OCI-LY3 (cell line): ENCODE data around the gene ZNF618.

Experiments used
- EZH2phosphoT487 ChIP-seq: fragments of 200-600 bp; shearing (Covaris generic); IDR thresholded peaks from 2 replicates; pipeline ENCODE4 v1.6.1; 2018; ENCODE audit warnings: antibody characterized with exemption, mixed run types, low read depth
- TF ChIP-seq, protein P1 (sequence below): fragments of 200-600, 300-600 bp; sonication (generic); IDR thresholded peaks from 2 replicates; pipeline ENCODE4 v1.5.1; 2014; ENCODE audit warnings: antibody characterized with exemption, low read length, low read depth

GRCh38 chr9:114037961-114038723 is 162.0 kb downstream of the ZNF618 start:
- TF ChIP-seq, protein P1, sequence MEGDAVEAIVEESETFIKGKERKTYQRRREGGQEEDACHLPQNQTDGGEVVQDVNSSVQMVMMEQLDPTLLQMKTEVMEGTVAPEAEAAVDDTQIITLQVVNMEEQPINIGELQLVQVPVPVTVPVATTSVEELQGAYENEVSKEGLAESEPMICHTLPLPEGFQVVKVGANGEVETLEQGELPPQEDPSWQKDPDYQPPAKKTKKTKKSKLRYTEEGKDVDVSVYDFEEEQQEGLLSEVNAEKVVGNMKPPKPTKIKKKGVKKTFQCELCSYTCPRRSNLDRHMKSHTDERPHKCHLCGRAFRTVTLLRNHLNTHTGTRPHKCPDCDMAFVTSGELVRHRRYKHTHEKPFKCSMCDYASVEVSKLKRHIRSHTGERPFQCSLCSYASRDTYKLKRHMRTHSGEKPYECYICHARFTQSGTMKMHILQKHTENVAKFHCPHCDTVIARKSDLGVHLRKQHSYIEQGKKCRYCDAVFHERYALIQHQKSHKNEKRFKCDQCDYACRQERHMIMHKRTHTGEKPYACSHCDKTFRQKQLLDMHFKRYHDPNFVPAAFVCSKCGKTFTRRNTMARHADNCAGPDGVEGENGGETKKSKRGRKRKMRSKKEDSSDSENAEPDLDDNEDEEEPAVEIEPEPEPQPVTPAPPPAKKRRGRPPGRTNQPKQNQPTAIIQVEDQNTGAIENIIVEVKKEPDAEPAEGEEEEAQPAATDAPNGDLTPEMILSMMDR: no peak
- no peak for TF ChIP-seq EZH2phosphoT487
